Right renal cortex interstitium (tissue), 3 donors: ENCODE data around the gene PHC2. TPM values are rescaled to one million over a fixed set of nuclear protein-coding genes. Genes with fewer than 3 reads are reported as not detected.

Experiments used
- DNase-seq, 3 donors: peaks; one replicate each; pipeline ENCODE4 v3.0.0-alpha.2; 2013; ENCODE audit warnings: low read depth in 3 of 3, low spot score in 2 of 3
- polyA plus RNA-seq, 3 donors: library from polyadenylated mRNA; unstranded; fragments of 120-200 nt; gene quantifications; one replicate each; pipeline ENCODE4 v1.2.1, GENCODE V29; 2013; ENCODE audit not compliant: insufficient read length in 3 of 3

PHC2 gene
- polyA plus RNA-seq, 3 donors, result 102 to 107 (median 105) TPM

GRCh38 chr1:33454646-33455282 lies 23.9 kb upstream of the PHC2 start:
- DNase-seq, result no peak

GRCh38 chr1:33446590-33446989 lies 15.7 kb upstream of the PHC2 start:
- no peak for DNase-seq

GRCh38 chr1:33445108-33445507 lies 14.2 kb upstream of the PHC2 start:
- DNase-seq, result no peak

- DNase-seq, result peak in 1 of 3 donors; percentile 64
Measured at GRCh38 chr1:33443705-33444180, 12.8 kb upstream of the PHC2 start.

- no peak for DNase-seq
Measured at GRCh38 chr1:33443080-33443704, 12.3 kb upstream of the PHC2 start.

- DNase-seq, result no peak
Measured at GRCh38 chr1:33442141-33442540, 11.2 kb upstream of the PHC2 start.

- DNase-seq, result no peak
Measured at GRCh38 chr1:33441088-33441745, 10.3 kb upstream of the PHC2 start.

GRCh38 chr1:33439662-33440061 lies 8.8 kb upstream of the PHC2 start:
- no peak for DNase-seq

- DNase-seq, result no peak
Measured at GRCh38 chr1:33438364-33439160, 7.7 kb upstream of the PHC2 start.

GRCh38 chr1:33436557-33437285 lies 5.8 kb upstream of the PHC2 start:
- no peak for DNase-seq

GRCh38 chr1:33435096-33435820 lies 4.4 kb upstream of the PHC2 start:
- DNase-seq, result no peak

GRCh38 chr1:33434363-33434750 lies 3.5 kb upstream of the PHC2 start:
- DNase-seq, result no peak

- peak in 1 of 3 donors; percentile 58 for DNase-seq
Measured at GRCh38 chr1:33433509-33434362, 2.8 kb upstream of the PHC2 start.

- DNase-seq, result no peak
Measured at GRCh38 chr1:33429856-33430691, 821 bp downstream of the PHC2 start.

GRCh38 chr1:33429332-33429731 lies 1.6 kb downstream of the PHC2 start:
- DNase-seq, result no peak

GRCh38 chr1:33428661-33429060 lies 2.2 kb downstream of the PHC2 start:
- no peak for DNase-seq

- DNase-seq, result no peak
Measured at GRCh38 chr1:33426916-33427315, 4.0 kb downstream of the PHC2 start.

GRCh38 chr1:33425900-33426299 lies 5.0 kb downstream of the PHC2 start:
- DNase-seq, result no peak
